Measurements from ENCODE around the gene NMBR.
"Not testable (repeated sequence)": the region's sequence is repeated elsewhere in the genome, so short reads cannot be mapped to it uniquely, and the experiment has no call there.

The NMBR gene

DNA sequence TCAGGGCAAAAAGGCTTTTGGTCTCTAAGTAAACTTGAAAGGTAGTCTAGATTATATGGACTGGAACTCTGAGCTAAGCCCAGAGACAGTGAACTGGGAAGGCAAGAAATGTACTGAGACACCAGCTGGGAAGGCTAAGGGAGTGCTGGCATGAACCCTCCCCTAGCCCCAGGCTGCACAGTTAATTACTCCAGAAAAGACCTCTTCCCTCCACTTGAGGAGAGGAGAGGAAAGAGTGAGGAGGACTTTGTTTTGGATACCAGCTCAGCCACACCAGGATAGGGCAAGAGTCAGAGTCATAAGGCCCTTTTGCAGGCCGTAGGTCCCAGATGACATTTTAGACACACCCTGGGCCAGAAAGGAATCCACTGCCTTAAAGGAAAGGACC is 98.3 kb downstream of the NMBR start:
- DNase-seq, result no peak

DNA sequence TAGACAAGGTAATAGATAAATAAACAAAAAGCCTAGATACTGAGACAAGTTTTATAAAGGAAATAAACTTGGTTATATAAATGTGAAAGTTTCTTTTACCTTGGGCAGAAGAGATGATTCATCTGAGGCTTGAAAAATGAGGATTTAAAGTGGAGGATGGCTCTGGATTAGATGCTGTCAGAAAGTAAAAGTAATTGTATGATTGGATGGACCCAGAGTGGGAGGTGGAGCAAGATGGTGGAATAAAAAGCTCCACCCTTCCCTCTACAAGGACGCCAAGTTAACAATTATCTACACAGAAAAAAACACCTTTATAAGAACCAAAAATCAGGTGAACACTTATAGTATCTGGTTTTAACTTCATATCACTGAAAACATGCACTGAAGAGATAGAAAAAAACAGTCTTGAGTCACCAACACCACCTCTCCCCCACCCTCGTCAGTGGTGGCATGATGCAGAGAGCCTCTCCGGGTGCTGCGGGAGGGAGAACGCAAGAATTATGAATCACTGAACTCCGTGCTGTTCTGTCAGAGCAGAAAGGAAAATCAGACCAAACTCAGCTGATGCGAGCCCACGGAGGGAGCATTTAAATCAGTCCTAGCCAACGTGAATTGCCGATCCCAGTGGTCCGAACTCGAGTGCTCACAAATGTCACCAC is 98.9 kb downstream of the NMBR start:
- DNase-seq, result no peak

DNA sequence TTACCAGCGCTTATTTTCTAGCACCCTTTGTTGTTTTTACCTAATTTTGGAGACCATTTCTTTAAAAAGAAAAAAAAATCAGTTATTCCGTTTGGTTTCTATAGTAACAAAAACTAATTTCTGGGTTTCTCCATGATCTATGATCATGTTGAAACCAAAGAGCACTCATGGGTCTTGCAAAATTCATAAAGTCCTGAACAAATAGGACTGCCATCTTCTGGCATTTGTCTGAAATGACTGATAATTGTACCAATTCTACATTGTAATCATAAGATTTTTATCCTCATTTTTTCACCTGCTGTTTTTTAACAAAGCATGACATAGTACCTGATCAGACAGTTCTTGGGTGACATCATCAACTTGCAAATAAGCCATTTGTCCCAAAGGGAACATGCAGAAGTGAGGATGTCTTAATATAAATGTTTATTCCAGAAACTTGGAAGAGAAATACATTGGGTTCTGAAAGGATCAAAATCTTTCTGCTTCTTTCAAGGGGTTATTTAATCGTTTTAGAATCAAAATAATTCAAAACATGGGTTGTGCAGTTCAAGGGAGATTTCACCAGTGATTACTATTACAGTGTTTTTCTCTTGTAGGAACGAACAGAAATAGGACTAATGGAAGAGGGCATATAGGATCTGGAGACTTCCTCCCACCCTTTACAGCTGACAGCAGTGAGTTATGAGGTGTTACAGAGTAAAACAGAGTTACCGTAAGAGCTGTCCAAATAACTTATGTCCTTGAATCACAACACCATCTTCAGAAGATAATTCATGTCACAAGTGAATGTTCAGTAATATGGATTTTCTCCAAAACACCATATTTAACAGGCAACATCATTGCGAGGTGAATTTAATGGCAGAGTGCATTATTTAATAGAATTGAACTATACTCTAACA is 101.3 kb downstream of the NMBR start:
- no peak for DNase-seq

DNA sequence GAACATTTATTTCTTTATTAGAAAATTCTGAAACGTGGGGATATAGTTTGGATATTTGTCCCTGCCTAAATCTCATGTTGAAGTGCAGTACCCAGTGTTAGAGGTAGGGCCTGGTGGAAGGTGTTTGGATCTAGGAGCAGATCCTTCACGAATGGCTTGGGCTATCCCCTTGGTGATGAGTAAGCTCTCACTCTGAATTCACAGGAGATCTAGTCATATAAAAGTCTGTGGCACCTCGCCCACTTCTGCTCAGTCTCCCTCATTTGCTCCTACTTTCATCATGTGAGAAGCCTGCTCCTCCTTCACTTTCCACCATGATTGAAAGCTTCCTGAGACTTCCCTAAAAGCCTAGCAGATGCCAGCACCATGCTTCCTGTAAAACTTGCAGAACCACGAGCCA is 111.0 kb downstream of the NMBR start:
- DNase-seq, result no peak

DNA sequence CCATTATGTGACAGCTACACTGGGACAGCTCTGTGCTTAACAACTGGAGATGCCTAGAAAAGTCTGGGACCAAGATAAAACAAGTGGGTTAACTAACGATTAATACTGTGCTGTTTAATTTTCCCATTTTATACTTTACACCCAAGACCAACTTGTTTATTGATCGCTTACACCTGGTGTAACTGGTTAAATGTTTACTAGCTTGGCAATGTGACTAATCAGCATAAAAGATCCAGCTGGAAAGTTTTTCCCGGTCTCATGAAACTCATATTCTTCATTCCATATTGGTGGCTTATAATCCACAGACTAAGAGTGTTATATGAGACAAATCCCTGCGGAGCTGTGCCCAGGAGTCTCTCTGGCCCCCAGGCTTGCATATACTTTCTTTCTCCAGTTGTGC is 115.9 kb downstream of the NMBR start:
- no peak for DNase-seq

DNA sequence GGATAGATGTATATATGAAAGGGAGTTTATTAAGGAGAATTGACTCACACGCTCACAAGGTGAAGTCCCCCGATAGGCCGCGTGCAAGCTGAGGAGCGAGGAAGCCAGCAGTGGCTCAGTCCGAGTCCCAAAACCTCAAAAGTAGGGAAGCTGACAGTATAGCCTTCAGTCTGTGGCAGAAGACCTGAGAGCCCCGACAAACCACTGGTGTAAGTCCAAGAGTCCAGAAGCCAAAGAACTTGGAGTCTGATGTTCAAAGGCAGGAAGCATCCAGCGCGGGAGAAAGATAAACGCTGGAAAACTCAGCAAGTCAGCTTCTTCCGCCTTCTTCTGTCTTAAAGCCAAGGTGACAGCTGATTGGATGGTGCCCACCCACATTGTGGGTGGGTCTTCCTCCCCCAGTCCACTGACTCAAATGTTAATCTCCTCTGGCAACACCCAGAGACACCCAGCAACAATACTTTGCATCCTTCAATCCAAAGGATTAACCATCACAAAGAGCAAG is 116.8 kb downstream of the NMBR start:
- DNase-seq, result no peak

DNA sequence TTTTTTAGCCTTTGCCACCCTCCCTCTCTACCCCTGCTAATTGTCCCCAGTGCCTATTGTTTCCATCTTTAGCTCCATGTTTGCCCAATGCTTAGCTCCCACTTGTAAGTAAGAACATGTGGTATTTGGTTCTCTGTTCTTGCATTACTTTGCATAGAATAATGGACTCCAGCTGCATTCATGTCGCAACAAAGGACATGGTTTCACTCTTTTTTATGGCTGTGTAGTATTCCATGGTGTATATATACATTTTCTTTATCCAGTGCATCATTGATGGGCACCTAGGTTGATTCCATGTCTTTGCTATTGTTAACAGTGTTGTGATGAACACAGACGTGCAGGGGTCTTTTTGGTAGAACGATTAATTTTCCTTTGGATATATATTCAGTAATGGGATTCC is 118.4 kb downstream of the NMBR start:
- no peak for DNase-seq

DNA sequence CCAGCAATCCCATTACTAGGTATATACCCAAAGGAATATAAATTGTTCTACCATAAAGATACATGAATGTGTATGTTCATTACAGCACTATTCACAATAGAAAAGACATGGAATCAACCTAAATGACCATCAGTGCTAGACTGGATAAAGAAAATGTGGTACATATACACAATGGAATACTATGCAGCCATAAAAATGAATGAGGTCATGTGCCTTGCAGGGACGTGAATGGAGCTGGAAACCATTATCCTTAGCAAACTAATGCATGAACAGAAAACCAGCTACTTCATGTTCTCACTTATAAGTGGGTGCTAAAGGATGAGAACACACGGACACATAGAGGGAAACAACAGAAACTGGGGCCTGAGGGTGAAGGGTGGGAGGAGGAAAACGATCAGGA is 119.1 kb downstream of the NMBR start:
- not testable (repeated sequence) for DNase-seq

DNA sequence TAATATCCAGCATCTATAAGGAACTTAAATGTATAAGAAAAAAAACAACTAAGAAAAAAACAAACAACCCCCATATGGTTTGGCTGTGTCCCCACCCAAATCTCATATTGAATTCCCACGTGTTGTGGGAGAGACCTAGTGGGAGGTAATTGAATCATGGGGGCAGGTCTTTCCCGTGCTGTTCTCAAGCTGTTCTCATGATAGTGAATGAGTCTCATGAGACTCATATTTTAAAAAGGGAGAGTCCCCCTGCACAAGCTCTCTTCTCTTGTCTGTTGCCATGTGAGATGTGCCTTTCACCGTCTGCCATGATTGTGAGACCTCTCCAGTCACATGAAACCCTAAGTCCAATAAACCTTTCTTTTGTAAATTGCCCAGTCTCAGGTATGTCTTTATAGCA is 119.8 kb downstream of the NMBR start:
- peak; percentile 38 for DNase-seq

DNA sequence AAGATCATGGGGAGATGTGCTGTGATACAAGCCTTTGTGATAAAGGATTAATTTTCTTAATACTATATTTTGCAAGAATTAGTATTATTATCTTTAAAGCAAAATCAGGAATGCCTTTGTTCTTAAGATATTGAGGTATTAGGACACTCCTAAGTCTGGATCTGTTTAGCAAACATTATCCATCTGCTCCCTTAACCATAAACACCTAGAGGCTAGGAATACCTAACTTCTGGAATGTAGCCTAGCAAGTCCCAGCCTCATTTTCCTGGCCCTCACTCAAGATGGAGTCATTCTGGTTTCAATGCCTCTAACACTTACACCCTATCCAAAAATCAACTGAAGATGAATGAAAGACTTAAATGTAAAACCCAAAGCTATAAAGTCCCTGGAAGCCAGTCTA is 120.5 kb downstream of the NMBR start:
- DNase-seq, result no peak
